Activated CD8-positive, alpha-beta memory T cell treated with anti-CD3 and anti-CD28 coated beads, Interleukin-2, amount 50 U/mL, for 24 hours (primary cell): ENCODE data around the gene ARID5B.

Experiments used
- DNase-seq: peaks from one replicate; pipeline ENCODE4 v3.0.0-alpha.2; 2020; ENCODE audit errors: extremely low read depth

Gene ARID5B

GRCh38 chr10:61991166-61991565 lies 89.7 kb downstream of the ARID5B start:
- DNase-seq = no peak

GRCh38 chr10:61992059-61992460 lies 90.6 kb downstream of the ARID5B start:
- DNase-seq = no peak

- DNase-seq = peak; percentile 21
Observed at GRCh38 chr10:61992671-61993668, 91.5 kb downstream of the ARID5B start.

- DNase-seq = no peak
Observed at GRCh38 chr10:61993711-61994401, 92.4 kb downstream of the ARID5B start.

- no peak for DNase-seq
Observed at GRCh38 chr10:61994405-61995219, 93.1 kb downstream of the ARID5B start.

- DNase-seq = no peak
Observed at GRCh38 chr10:61995220-61995503, 93.7 kb downstream of the ARID5B start.

- no peak for DNase-seq
Observed at GRCh38 chr10:61998937-61999336, 97.4 kb downstream of the ARID5B start.

GRCh38 chr10:62000037-62000603 lies 98.6 kb downstream of the ARID5B start:
- DNase-seq = no peak

- DNase-seq = no peak
Observed at GRCh38 chr10:62000726-62001125, 99.2 kb downstream of the ARID5B start.

GRCh38 chr10:62001898-62002297 lies 100.4 kb downstream of the ARID5B start:
- no peak for DNase-seq

- no peak for DNase-seq
Observed at GRCh38 chr10:62002753-62003152, 101.3 kb downstream of the ARID5B start.

- no peak for DNase-seq
Observed at GRCh38 chr10:62004042-62004441, 102.5 kb downstream of the ARID5B start.

GRCh38 chr10:62005281-62005680 lies 103.8 kb downstream of the ARID5B start:
- no peak for DNase-seq

GRCh38 chr10:62005687-62006086 lies 104.2 kb downstream of the ARID5B start:
- DNase-seq = no peak

- no peak for DNase-seq
Observed at GRCh38 chr10:62007145-62007544, 105.6 kb downstream of the ARID5B start.

GRCh38 chr10:62008196-62008595 lies 106.7 kb downstream of the ARID5B start:
- no peak for DNase-seq

- no peak for DNase-seq
Observed at GRCh38 chr10:62008946-62009345, 107.4 kb downstream of the ARID5B start.

GRCh38 chr10:62010366-62010765 lies 108.9 kb downstream of the ARID5B start:
- DNase-seq = no peak

GRCh38 chr10:62011558-62011957 lies 110.1 kb downstream of the ARID5B start:
- no peak for DNase-seq

- no peak for DNase-seq
Observed at GRCh38 chr10:62012318-62012717, 110.8 kb downstream of the ARID5B start.

- no peak for DNase-seq
Observed at GRCh38 chr10:62014510-62014909, 113.0 kb downstream of the ARID5B start.

GRCh38 chr10:62015994-62016393 lies 114.5 kb downstream of the ARID5B start:
- no peak for DNase-seq
